Measurements from ENCODE around the gene FRRS1.

Gene FRRS1

DNA sequence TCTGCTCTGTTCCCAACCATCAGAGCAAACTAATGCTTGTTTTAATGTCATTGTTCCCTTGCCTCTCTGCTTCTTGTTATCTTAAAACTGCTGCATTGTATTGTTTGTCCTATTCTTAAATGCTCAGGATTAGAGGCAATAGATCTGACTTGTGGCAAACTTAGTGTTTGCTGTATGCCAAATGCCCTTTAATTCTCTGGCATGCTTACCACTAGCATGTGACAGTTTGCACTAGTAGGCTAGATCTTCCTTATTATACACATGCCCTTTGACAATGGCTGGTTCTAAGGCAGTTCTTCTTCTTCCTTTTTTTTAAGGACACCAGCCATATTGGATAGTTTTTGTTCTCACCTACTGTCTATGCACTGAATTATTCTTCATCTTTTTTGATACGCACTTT, 90.4 kb downstream of the FRRS1 start:
- DNase-seq (ENCODE audit: low read depth), result no peak

DNA sequence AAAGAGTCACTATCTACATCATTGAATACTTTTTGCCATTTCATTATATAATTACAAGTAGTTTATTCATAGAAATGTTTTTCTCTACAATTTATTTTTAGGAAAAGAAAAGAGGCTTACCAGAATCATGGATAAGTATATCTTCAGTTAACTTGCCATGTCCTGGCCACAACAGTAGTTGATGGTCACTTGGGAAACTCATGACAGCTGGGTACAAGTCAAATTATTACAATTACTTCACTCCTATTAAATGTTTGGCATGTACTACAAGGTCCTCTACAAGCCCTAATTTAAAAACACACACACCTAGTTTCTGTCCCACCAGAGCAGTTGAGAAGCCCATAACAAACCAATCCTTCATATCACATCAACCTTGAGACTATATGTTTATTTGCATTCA, 91.1 kb downstream of the FRRS1 start:
- DNase-seq (ENCODE audit: low read depth), result no peak

- peak; percentile 10 for DNase-seq (ENCODE audit: low read depth)
Observed at GRCh38 chr1:99674115-99675064, 92.0 kb downstream of the FRRS1 start.

- DNase-seq (ENCODE audit: low read depth), result no peak
Observed at GRCh38 chr1:99673315-99673714, 93.1 kb downstream of the FRRS1 start.

DNA sequence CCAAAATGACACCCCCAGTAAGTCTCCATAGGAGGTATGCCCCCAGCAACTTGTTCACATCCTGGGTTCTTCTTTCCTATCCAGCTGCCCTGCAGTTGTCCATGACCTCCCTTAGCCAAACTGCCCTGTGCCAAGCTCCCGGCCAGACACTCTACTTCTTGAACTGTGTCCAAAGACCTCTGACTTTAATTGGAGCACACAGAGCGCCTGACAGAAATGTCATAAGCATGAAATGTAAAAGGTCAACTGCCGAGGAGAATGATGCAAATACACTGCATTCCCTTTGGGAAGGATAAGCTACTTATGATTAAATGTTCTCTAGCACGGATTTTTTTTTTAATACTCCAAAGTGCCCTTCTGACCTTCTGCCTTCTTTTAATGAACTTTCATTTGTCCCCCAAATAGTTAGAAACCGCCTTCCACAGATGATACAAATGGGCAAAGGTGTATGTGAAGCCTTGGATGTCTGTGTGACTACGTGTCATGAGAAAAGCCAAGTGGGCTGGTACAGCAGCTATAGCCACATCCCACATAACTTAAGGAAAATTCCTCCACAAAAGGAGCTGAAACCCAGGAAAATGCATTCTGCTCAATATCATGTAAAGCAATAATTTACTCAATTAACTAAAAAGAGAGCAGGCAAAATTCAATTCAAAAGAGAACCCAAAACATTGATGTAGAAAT, 93.8 kb downstream of the FRRS1 start:
- DNase-seq (ENCODE audit: low read depth), result no peak

- no peak for DNase-seq (ENCODE audit: low read depth)
Observed at GRCh38 chr1:99672038-99672437, 94.4 kb downstream of the FRRS1 start.

DNA sequence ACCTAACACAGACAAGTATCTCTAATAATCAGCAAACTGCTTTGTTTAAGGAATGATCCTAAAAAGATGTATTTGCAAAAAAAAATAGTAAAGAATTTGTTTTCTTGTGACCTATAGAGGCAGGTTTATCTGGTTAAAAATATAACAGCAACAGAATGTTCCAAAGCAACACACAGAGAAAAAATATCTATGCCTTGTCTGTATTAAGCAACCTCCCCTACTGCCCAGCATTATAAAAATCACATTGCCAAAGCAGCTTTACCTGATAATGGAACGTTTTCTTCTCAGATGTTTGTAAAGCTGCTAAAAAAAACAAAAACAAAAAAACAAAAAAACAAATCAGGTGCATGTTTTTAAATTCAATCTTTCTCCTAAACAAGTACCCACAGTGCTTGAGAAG, 95.9 kb downstream of the FRRS1 start:
- no peak for DNase-seq (ENCODE audit: low read depth)

GRCh38 chr1:99669821-99670220, 96.6 kb downstream of the FRRS1 start:
- no peak for DNase-seq (ENCODE audit: low read depth)

- no peak for DNase-seq (ENCODE audit: low read depth)
Observed at GRCh38 chr1:99669376-99669775, 97.1 kb downstream of the FRRS1 start.

GRCh38 chr1:99665212-99665611, 101.2 kb downstream of the FRRS1 start:
- no peak for DNase-seq (ENCODE audit: low read depth)

- DNase-seq (ENCODE audit: low read depth), result no peak
Observed at GRCh38 chr1:99663501-99663900, 102.9 kb downstream of the FRRS1 start.

- no peak for DNase-seq (ENCODE audit: low read depth)
Observed at GRCh38 chr1:99662539-99663080, 103.8 kb downstream of the FRRS1 start.

GRCh38 chr1:99661780-99662179, 104.7 kb downstream of the FRRS1 start:
- no peak for DNase-seq (ENCODE audit: low read depth)

GRCh38 chr1:99660496-99660895, 105.9 kb downstream of the FRRS1 start:
- no peak for DNase-seq (ENCODE audit: low read depth)

DNA sequence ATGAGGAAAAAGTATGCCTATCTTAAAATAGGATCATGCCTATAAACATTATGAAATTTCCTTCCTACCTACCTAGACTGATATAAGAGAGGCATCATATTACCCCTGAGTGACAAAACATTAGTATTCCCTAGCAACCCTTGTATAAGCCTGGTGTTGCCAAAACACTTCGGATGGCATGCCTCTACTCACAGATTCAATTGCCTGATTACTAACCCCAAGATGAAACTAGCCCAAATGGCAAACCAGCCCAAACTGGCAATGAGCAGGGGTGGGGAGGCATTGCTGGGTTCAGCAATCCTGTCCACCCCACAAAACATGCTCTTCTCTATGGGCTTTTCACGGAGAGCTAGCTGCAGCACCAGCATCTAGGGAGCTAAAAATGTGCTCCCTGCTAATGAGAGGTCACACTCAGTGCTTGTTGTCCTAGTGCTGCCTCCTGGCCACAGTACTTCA, 106.7 kb downstream of the FRRS1 start:
- peak; percentile 42 for DNase-seq (ENCODE audit: low read depth)

All from ELR (cell line).